Measurements from ENCODE around the gene GABRB3.

GRCh38 chr15:26698555-26698954, 74.3 kb downstream of the GABRB3 start:
- TF ChIP-seq CTCF (conservative IDR thresholded peaks at IDR 0.05; ENCODE audit: low read length), result no peak
- TF ChIP-seq EZH2phosphoT487 (IDR thresholded peaks at IDR 0.05; ENCODE audit: borderline replicate concordance), result no peak
